KG1 (cell line): ENCODE measurements around the gene PKNOX2.
"Not testable (repeated sequence)": the region's sequence is repeated elsewhere in the genome, so short reads cannot be mapped to it uniquely, and the experiment has no call there.

Source experiments
- DNase-seq: peaks from one replicate; lab custom pipeline; 2025; lab: John Stamatoyannopoulos, UW

PKNOX2 gene

GRCh38 chr11:125207866-125208425 lies 43.4 kb downstream of the PKNOX2 start:
- DNase-seq: no peak

GRCh38 chr11:125210066-125210465 lies 45.5 kb downstream of the PKNOX2 start:
- no peak for DNase-seq

- DNase-seq: no peak
Measured at GRCh38 chr11:125211191-125211947, 46.8 kb downstream of the PKNOX2 start.

- no peak for DNase-seq
Measured at GRCh38 chr11:125211948-125212340, 47.4 kb downstream of the PKNOX2 start.

GRCh38 chr11:125214601-125215565 lies 50.3 kb downstream of the PKNOX2 start:
- no peak for DNase-seq

GRCh38 chr11:125215976-125216375 lies 51.4 kb downstream of the PKNOX2 start:
- no peak for DNase-seq

- no peak for DNase-seq
Measured at GRCh38 chr11:125218336-125218735, 53.8 kb downstream of the PKNOX2 start.

GRCh38 chr11:125221461-125221860 lies 56.9 kb downstream of the PKNOX2 start:
- no peak for DNase-seq

GRCh38 chr11:125222494-125222893 lies 57.9 kb downstream of the PKNOX2 start:
- no peak for DNase-seq

GRCh38 chr11:125223161-125223560 lies 58.6 kb downstream of the PKNOX2 start:
- DNase-seq: not testable (repeated sequence)

GRCh38 chr11:125223901-125224361 lies 59.4 kb downstream of the PKNOX2 start:
- DNase-seq: no peak

- DNase-seq: no peak
Measured at GRCh38 chr11:125224391-125225021, 60.0 kb downstream of the PKNOX2 start.

GRCh38 chr11:125225401-125225800 lies 60.9 kb downstream of the PKNOX2 start:
- DNase-seq: no peak

- no peak for DNase-seq
Measured at GRCh38 chr11:125226031-125226430, 61.5 kb downstream of the PKNOX2 start.

- no peak for DNase-seq
Measured at GRCh38 chr11:125226706-125227105, 62.2 kb downstream of the PKNOX2 start.

- no peak for DNase-seq
Measured at GRCh38 chr11:125227151-125227550, 62.6 kb downstream of the PKNOX2 start.

GRCh38 chr11:125228445-125228844 lies 63.9 kb downstream of the PKNOX2 start:
- DNase-seq: no peak

- DNase-seq: no peak
Measured at GRCh38 chr11:125228993-125229392, 64.4 kb downstream of the PKNOX2 start.

- DNase-seq: no peak
Measured at GRCh38 chr11:125229916-125230315, 65.4 kb downstream of the PKNOX2 start.

GRCh38 chr11:125233116-125233515 lies 68.6 kb downstream of the PKNOX2 start:
- no peak for DNase-seq

- no peak for DNase-seq
Measured at GRCh38 chr11:125233736-125234275, 69.3 kb downstream of the PKNOX2 start.

- no peak for DNase-seq
Measured at GRCh38 chr11:125235071-125235471, 70.5 kb downstream of the PKNOX2 start.
